ENCODE data around the gene GAL3ST3.

- TF ChIP-seq CTCF (IDR thresholded peaks at IDR 0.05), result no peak
- TF ChIP-seq ZFX (IDR thresholded peaks at IDR 0.05; ENCODE audit: borderline replicate concordance), result no peak
Observed at GRCh38 chr11:66013762-66014100, 35.2 kb downstream of the GAL3ST3 start.
